H9 (cell line): ENCODE data around the gene BLOC1S6. TPM values are rescaled to one million over a fixed set of nuclear protein-coding genes. Genes with fewer than 3 reads are reported as not detected.

ENCODE experiments used
- DNase-seq: peaks from one replicate; pipeline ENCODE4 v3.0.0-alpha.2; 2017
- H2AFZ ChIP-seq: one replicate; pipeline ENCODE4 v1.6.1; 2013; ENCODE audit warnings: mild to moderate bottlenecking, low read length, control low read depth, moderate library complexity
- H2AK5ac ChIP-seq: 2 replicates; pipeline ENCODE4 v1.6.1; 2013; ENCODE audit warnings: low read length, control low read depth, mixed read lengths; ENCODE audit not compliant: insufficient read length
- H2BK120ac ChIP-seq: one replicate; pipeline ENCODE4 v1.6.1; 2013; ENCODE audit warnings: low read depth, mild to moderate bottlenecking, low read length, control low read depth, inconsistent platforms; ENCODE audit not compliant: poor library complexity, severe bottlenecking
- H2BK12ac ChIP-seq: 2 replicates; pipeline ENCODE4 v1.6.1; 2013; ENCODE audit warnings: low read length, control low read depth, mixed read lengths, low read depth; ENCODE audit not compliant: insufficient read length
- H2BK15ac ChIP-seq: 2 replicates; pipeline ENCODE4 v1.6.1; 2013; ENCODE audit warnings: low read depth, low read length, control low read depth
- H2BK20ac ChIP-seq: one replicate; pipeline ENCODE4 v1.6.1; 2013; ENCODE audit warnings: low read depth, mild to moderate bottlenecking, low read length, control low read depth, inconsistent platforms; ENCODE audit not compliant: poor library complexity, severe bottlenecking
- H2BK5ac ChIP-seq: 2 replicates; pipeline ENCODE4 v1.6.1; 2013; ENCODE audit warnings: low read length, control low read depth, mixed read lengths; ENCODE audit not compliant: insufficient read length
- H3K14ac ChIP-seq: 2 replicates; pipeline ENCODE4 v1.6.1; 2013; ENCODE audit warnings: low read length, control low read depth; ENCODE audit not compliant: insufficient read depth
- H3K18ac ChIP-seq: 2 replicates; pipeline ENCODE4 v1.6.1; 2013; ENCODE audit warnings: low read depth, mild to moderate bottlenecking, mixed read lengths, low read length, control low read depth; ENCODE audit not compliant: insufficient read length
- H3K23ac ChIP-seq: 2 replicates; pipeline ENCODE4 v1.6.1; 2013; ENCODE audit warnings: low read length, control low read depth, mixed read lengths, low read depth; ENCODE audit not compliant: insufficient read length
- H3K23me2 ChIP-seq: 2 replicates; pipeline ENCODE4 v1.6.1; 2013; ENCODE audit warnings: low read depth, mild to moderate bottlenecking, mixed read lengths, low read length, control low read depth; ENCODE audit not compliant: insufficient read length, poor library complexity, severe bottlenecking
- H3K27ac ChIP-seq: 2 replicates; pipeline ENCODE4 v1.5.1; 2013; ENCODE audit warnings: low read length, control low read depth, mixed read lengths, low read depth; ENCODE audit not compliant: insufficient read length
- H3K27me3 ChIP-seq: 2 replicates; pipeline ENCODE4 v1.6.1; 2013; ENCODE audit warnings: low read length, control low read depth, inconsistent platforms; ENCODE audit not compliant: insufficient read depth
- H3K4ac ChIP-seq: 2 replicates; pipeline ENCODE4 v1.6.1; 2013; ENCODE audit warnings: low read depth, mild to moderate bottlenecking, control low read depth, inconsistent platforms, low read length, moderate library complexity
- H3K4me1 ChIP-seq: 2 replicates; pipeline ENCODE4 v1.6.1; 2013; ENCODE audit warnings: low read length, control low read depth, inconsistent platforms; ENCODE audit not compliant: insufficient read depth
- H3K4me2 ChIP-seq: 2 replicates; pipeline ENCODE4 v1.6.1; 2013; ENCODE audit warnings: low read length, control low read depth, mixed read lengths; ENCODE audit not compliant: insufficient read length, insufficient read depth
- H3K56ac ChIP-seq: 2 replicates; pipeline ENCODE4 v1.6.1; 2013; ENCODE audit warnings: low read depth, mild to moderate bottlenecking, mixed read lengths, low read length, control low read depth; ENCODE audit not compliant: insufficient read length
- H3K79me1 ChIP-seq: 2 replicates; pipeline ENCODE4 v1.6.1; 2013; ENCODE audit warnings: low read depth, mild to moderate bottlenecking, moderate library complexity, low read length, control low read depth, inconsistent platforms; ENCODE audit not compliant: insufficient read depth, poor library complexity, severe bottlenecking
- H3K79me2 ChIP-seq: 2 replicates; pipeline ENCODE4 v1.6.1; 2013; ENCODE audit warnings: low read length, control low read depth, inconsistent platforms; ENCODE audit not compliant: insufficient read depth
- H3K9ac ChIP-seq: 2 replicates; pipeline ENCODE4 v1.6.1; 2013; ENCODE audit warnings: low read length, control low read depth, mixed read lengths; ENCODE audit not compliant: insufficient read length; ENCODE audit errors: extremely low read depth
- H3K9me3 ChIP-seq: one replicate; pipeline ENCODE4 v1.6.1; 2013; ENCODE audit warnings: low read depth, low read length, inconsistent platforms; ENCODE audit not compliant: control insufficient read depth
- H3T11ph ChIP-seq: one replicate; pipeline ENCODE4 v1.6.1; 2013; ENCODE audit warnings: mild to moderate bottlenecking, low read length, control low read depth, inconsistent platforms
- H4K20me1 ChIP-seq: one replicate; pipeline ENCODE4 v1.6.1; 2013; ENCODE audit not compliant: control insufficient read depth, insufficient read length, insufficient read depth
- H4K5ac ChIP-seq: 2 replicates; pipeline ENCODE4 v1.6.1; 2013; ENCODE audit warnings: low read depth, mild to moderate bottlenecking, mixed read lengths, low read length, control low read depth; ENCODE audit not compliant: insufficient read length
- H4K8ac ChIP-seq: replicated peaks from 2 replicates; pipeline ENCODE4 v1.6.1; 2013; ENCODE audit warnings: low read length, control low read depth, mixed read lengths, low read depth; ENCODE audit not compliant: insufficient read length
- H4K91ac ChIP-seq: 2 replicates; pipeline ENCODE4 v1.6.1; 2013; ENCODE audit warnings: low read depth, mild to moderate bottlenecking, moderate library complexity, mixed read lengths, low read length, control low read depth; ENCODE audit not compliant: insufficient read length
- H3K27ac Mint-ChIP-seq, 3 experiments: 2 replicates in 2 of 3; 3 replicates in 1 of 3; pipeline ENCODE4 v1.8.0; 2020 to 2021; ENCODE audit warnings: mixed read lengths in 3 of 3, mild to moderate bottlenecking in 1 of 3, moderate library complexity in 1 of 3
- H3K27me3 Mint-ChIP-seq: 2 replicates; pipeline ENCODE4 v1.8.0; 2021; ENCODE audit warnings: low read depth, mild to moderate bottlenecking, moderate library complexity, mixed read lengths
- H3K36me3 Mint-ChIP-seq, 3 experiments: 2 replicates in 2 of 3; 3 replicates in 1 of 3; pipeline ENCODE4 v1.8.0; 2020 to 2021; ENCODE audit warnings: low read depth in 3 of 3, mixed read lengths in 3 of 3; ENCODE audit not compliant: insufficient read depth in 1 of 3
- H3K4me1 Mint-ChIP-seq, 2 experiments: 2 replicates each; pipeline ENCODE4 v1.8.0; 2020; ENCODE audit warnings: mixed read lengths in 2 of 2
- H3K4me3 Mint-ChIP-seq, 2 experiments: 2 replicates in 1 of 2; 3 replicates in 1 of 2; pipeline ENCODE4 v1.8.0; 2020 to 2021; ENCODE audit warnings: mild to moderate bottlenecking in 2 of 2, mixed read lengths in 2 of 2, moderate library complexity in 1 of 2
- H3K9me3 Mint-ChIP-seq, 2 experiments: 2 replicates in 1 of 2; 3 replicates in 1 of 2; pipeline ENCODE4 v1.8.0; 2020; ENCODE audit warnings: mild to moderate bottlenecking in 2 of 2, mixed read lengths in 2 of 2, moderate library complexity in 1 of 2
- WGBS: extraction: QIAGEN DNeasy Blood & Tissue Kit; methylation state at CpG from one replicate; pipeline ENCODE4 v1.1.7; 2013; ENCODE audit warnings: missing lambda C conversion rate, low lambda C conversion rate, mixed read lengths; ENCODE audit not compliant: insufficient read length; ENCODE audit errors: extremely low coverage; 5-methylcytosine and 5-hydroxymethylcytosine counted together
- total RNA-seq: library from RNA; stranded (reverse); gene quantifications from 2 replicates; pipeline ENCODE4 v1.2.1, GENCODE V29; 2021
- TF ChIP-seq, protein P1 (sequence below): fragments of 200-600 bp; sonication (generic); conservative IDR thresholded peaks from 3 replicates; pipeline ENCODE4 v1.8.0; 2021; ENCODE audit warnings: antibody characterized with exemption, mild to moderate bottlenecking

The BLOC1S6 gene
- total RNA-seq, 1 experiment from 2014 or later = 36.9 TPM

- Histone ChIP-seq H2BK120ac (no peak overlapping the region), H3K27me3 (no peaks in the 10 kb centered on the region), H3K23ac (no peak overlapping the region), H3T11ph (no peak overlapping the region), H3K56ac (no peak overlapping the region), H2BK15ac (no peak overlapping the region), H3K79me2 (peaks cover 5% of the 10 kb centered on the region; the same call in 1 of the 2 replicates), H4K91ac (no peak overlapping the region), H3K4me1 (0 out of 2 replicates have a peak, but pooled peaks cover 3% of the 10 kb centered on the region), H3K14ac (no peak overlapping the region), H2BK12ac (no peak overlapping the region), H3K23me2 (peaks cover 11% of the 10 kb centered on the region), H3K79me1 (peaks cover 7% of the 10 kb centered on the region), H4K20me1 (peaks cover 2% of the 10 kb centered on the region), H3K18ac (no peak overlapping the region), H2BK20ac (no peak overlapping the region), H3K9me3 (no peaks in the 10 kb centered on the region), H3K27ac (no peak overlapping the region), H2AFZ (no peak overlapping the region), H4K5ac (no peak overlapping the region), H2AK5ac (no peak overlapping the region), H4K8ac (no peak overlapping the region), H2BK5ac (no peak overlapping the region), H3K4ac (no peak overlapping the region), H3K4me2 (no peak overlapping the region), H3K9ac (no peak overlapping the region)
- TF ChIP-seq, protein P1, sequence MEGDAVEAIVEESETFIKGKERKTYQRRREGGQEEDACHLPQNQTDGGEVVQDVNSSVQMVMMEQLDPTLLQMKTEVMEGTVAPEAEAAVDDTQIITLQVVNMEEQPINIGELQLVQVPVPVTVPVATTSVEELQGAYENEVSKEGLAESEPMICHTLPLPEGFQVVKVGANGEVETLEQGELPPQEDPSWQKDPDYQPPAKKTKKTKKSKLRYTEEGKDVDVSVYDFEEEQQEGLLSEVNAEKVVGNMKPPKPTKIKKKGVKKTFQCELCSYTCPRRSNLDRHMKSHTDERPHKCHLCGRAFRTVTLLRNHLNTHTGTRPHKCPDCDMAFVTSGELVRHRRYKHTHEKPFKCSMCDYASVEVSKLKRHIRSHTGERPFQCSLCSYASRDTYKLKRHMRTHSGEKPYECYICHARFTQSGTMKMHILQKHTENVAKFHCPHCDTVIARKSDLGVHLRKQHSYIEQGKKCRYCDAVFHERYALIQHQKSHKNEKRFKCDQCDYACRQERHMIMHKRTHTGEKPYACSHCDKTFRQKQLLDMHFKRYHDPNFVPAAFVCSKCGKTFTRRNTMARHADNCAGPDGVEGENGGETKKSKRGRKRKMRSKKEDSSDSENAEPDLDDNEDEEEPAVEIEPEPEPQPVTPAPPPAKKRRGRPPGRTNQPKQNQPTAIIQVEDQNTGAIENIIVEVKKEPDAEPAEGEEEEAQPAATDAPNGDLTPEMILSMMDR = no peak
- Mint-ChIP-seq H3K36me3 (no peaks in the 10 kb centered on the region), H3K4me3 (peak overlapping the region; percentile 97 to 98; a peak in 3 of 5 replicates), H3K9me3 (no peaks in the 10 kb centered on the region; a peak in 1 of 5 replicates), H3K4me1 (peaks cover 22 to 23% of the 10 kb centered on the region in 2 experiments), H3K27me3 (peaks cover 15% of the 10 kb centered on the region), H3K27ac (no peak overlapping the region)
- WGBS = no CpG with 5 or more reads among the region's 7 CpGs
- no peak for DNase-seq
These were observed 1.9 kb upstream of the BLOC1S6 start for GRCh38 chr15:45585069-45585791.
